HepG2 (cell line): ENCODE results near the gene RASSF7. TPM values are rescaled to one million over a fixed set of nuclear protein-coding genes. Genes with fewer than 3 reads are reported as not detected.

Source experiments
- ATAC-seq: fragments of 200-7000 bp; cut with Tn5 transposase; 3 replicates; pipeline ENCODE4 v1.9.1; 2020; ENCODE audit warnings: mild to moderate bottlenecking, moderate library complexity
- BruUV-seq: library from RNA; stranded (reverse); fragments of 400-500 nt; replicated peaks from 2 replicates; lab custom pipeline; 2021; lab: Mats Ljungman, UMichigan
- CTCF ChIA-PET: fragments of 300-600 bp; formaldehyde crosslinking; extraction: SDS; loops from one replicate; lab custom pipeline; 2021; ENCODE audit warnings: low total read pairs, inconsistent platforms, low intra/inter-chr PET ratio; lab: Yijun Ruan, JAX
- POLR2A ChIA-PET: fragments of 350-600 bp; sonication (Branson Sonifier 250); formaldehyde crosslinking; loops from one replicate; lab custom pipeline; 2020; ENCODE audit warnings: antibody characterized with exemption, inconsistent platforms; lab: Yijun Ruan, JAX
- DNase-seq: peaks from one replicate; pipeline ENCODE4 v3.0.0-alpha.2; 2015; ENCODE audit warnings: low spot score
- FAIRE-seq: peaks from 3 replicates; lab custom pipeline; 2011; peaks lifted over from hg19 to GRCh38; lab: Jason Lieb, UNC
- H2AFZ ChIP-seq: one replicate; pipeline ENCODE4 v1.6.1; 2011; ENCODE audit warnings: low read length, inconsistent platforms
- H3K27ac ChIP-seq: fragments of 300-600 bp; 3 replicates; pipeline ENCODE4 v1.8.0; 2011; ENCODE audit warnings: mixed run types, mild to moderate bottlenecking, mixed read lengths, low read length, inconsistent platforms; ENCODE audit not compliant: insufficient read depth; ENCODE audit errors: extremely low read length
- H3K27me3 ChIP-seq, 2 experiments: fragments of 200-600 bp in 1 of 2; 2 replicates in 1 of 2; 3 replicates in 1 of 2; pipeline versions ENCODE4 v1.6.0 to v1.8.0; 2011; ENCODE audit warnings: low read length in 2 of 2, mild to moderate bottlenecking in 2 of 2, moderate library complexity in 2 of 2, inconsistent platforms in 1 of 2; ENCODE audit not compliant: insufficient read depth in 2 of 2, control insufficient read depth in 1 of 2
- H3K36me3 ChIP-seq, 2 experiments: fragments of 200-600 bp in 1 of 2; replicated peaks in 1 of 2; 2 replicates in 1 of 2; 3 replicates in 1 of 2; pipeline versions ENCODE4 v1.5.1 to v1.8.0; 2011; ENCODE audit warnings: low read length in 2 of 2, inconsistent platforms in 1 of 2; ENCODE audit not compliant: insufficient read depth in 2 of 2, control insufficient read depth in 1 of 2
- H3K4me1 ChIP-seq: 2 replicates; pipeline ENCODE4 v1.5.1; 2012; ENCODE audit warnings: low read length, inconsistent platforms; ENCODE audit not compliant: insufficient read depth
- H3K4me2 ChIP-seq: 2 replicates; pipeline ENCODE4 v1.6.0; 2011; ENCODE audit warnings: low read depth, low read length, inconsistent platforms
- H3K4me3 ChIP-seq, 3 experiments: fragments of 200-600 bp in 1 of 3; sonication (generic), shearing (Covaris generic) in 1 of 3; replicated peaks in 1 of 3; 2 replicates each; pipeline ENCODE4 v1.5.1; 2011 to 2016; ENCODE audit warnings: low read length in 3 of 3, inconsistent platforms in 2 of 3, low read depth in 2 of 3, mild to moderate bottlenecking in 2 of 3, control low read depth in 1 of 3, mixed read lengths in 1 of 3; ENCODE audit not compliant: insufficient read depth in 1 of 3
- H3K79me2 ChIP-seq: one replicate; pipeline ENCODE4 v1.6.1; 2011; ENCODE audit warnings: low read length, inconsistent platforms; ENCODE audit not compliant: insufficient read depth
- H3K9ac ChIP-seq: 2 replicates; pipeline ENCODE4 v1.6.0; 2011; ENCODE audit warnings: mild to moderate bottlenecking, low read depth, low read length, inconsistent platforms; ENCODE audit not compliant: insufficient read depth
- H3K9me3 ChIP-seq: 2 replicates; pipeline ENCODE4 v1.5.1; 2012; ENCODE audit warnings: mild to moderate bottlenecking, low read length
- H4K20me1 ChIP-seq: 2 replicates; pipeline ENCODE4 v1.6.0; 2011; ENCODE audit warnings: inconsistent platforms, mild to moderate bottlenecking, low read length, moderate library complexity; ENCODE audit not compliant: insufficient read depth
- AKAP8 ChIP-seq: sonication (generic); formaldehyde crosslinking; IDR thresholded peaks from 2 replicates; pipeline ENCODE4 v1.5.1; 2020; ENCODE audit warnings: mild to moderate bottlenecking, missing genetic modification reagents
- ATF1 ChIP-seq: IDR thresholded peaks from 2 replicates; pipeline ENCODE4 v1.6.1; 2016; ENCODE audit warnings: mild to moderate bottlenecking, control low read depth
- ATF7 ChIP-seq, 2 experiments: fragments of 450-650 bp in 1 of 2; sonication (generic) in 1 of 2; formaldehyde crosslinking in 1 of 2; IDR thresholded peaks; 2 replicates each; pipeline versions ENCODE4 v1.4.0 to v1.6.1; 2016 to 2020; ENCODE audit warnings: antibody characterized with exemption in 1 of 2, mild to moderate bottlenecking in 1 of 2, missing genetic modification reagents in 1 of 2
- BCL3 ChIP-seq: sonication (generic); formaldehyde crosslinking; IDR thresholded peaks from 2 replicates; pipeline ENCODE4 v1.5.1; 2020; ENCODE audit warnings: mild to moderate bottlenecking, missing genetic modification reagents, moderate library complexity
- BRD4 ChIP-seq: sonication (generic); formaldehyde crosslinking; IDR thresholded peaks from 2 replicates; pipeline ENCODE4 v1.4.0; 2020; ENCODE audit warnings: missing genetic modification reagents
- CBX5 ChIP-seq: sonication (generic); formaldehyde crosslinking; IDR thresholded peaks from 2 replicates; pipeline ENCODE4 v1.4.0; 2020; ENCODE audit warnings: missing genetic modification reagents, borderline replicate concordance
- NRL ChIP-seq: sonication (generic); formaldehyde crosslinking; IDR thresholded peaks from 2 replicates; pipeline ENCODE4 v1.5.0; 2020; ENCODE audit warnings: missing genetic modification reagents, mild to moderate bottlenecking, moderate library complexity, borderline replicate concordance
- POLR2G ChIP-seq: fragments of 200-400 bp; formaldehyde crosslinking; IDR thresholded peaks from 2 replicates; pipeline ENCODE4 v1.6.1; 2018; ENCODE audit warnings: mild to moderate bottlenecking, low read depth, low read length, moderate library complexity
- RARA ChIP-seq: IDR thresholded peaks from 2 replicates; pipeline ENCODE4 v1.6.1; 2016; ENCODE audit warnings: missing genetic modification reagents, missing compliant biosample characterization
- SP4 ChIP-seq: sonication (generic); formaldehyde crosslinking; IDR thresholded peaks from 2 replicates; pipeline ENCODE4 v1.8.1; 2023; ENCODE audit warnings: mild to moderate bottlenecking, missing genetic modification reagents
- TEF ChIP-seq: sonication (generic); formaldehyde crosslinking; IDR thresholded peaks from 2 replicates; pipeline ENCODE4 v1.5.0; 2020; ENCODE audit warnings: missing genetic modification reagents
- ZBTB33 ChIP-seq: sonication (generic); formaldehyde crosslinking; IDR thresholded peaks from 2 replicates; pipeline ENCODE4 v1.4.0; 2020; ENCODE audit warnings: missing genetic modification reagents
- ZC3H13 ChIP-seq: sonication (generic); formaldehyde crosslinking; IDR thresholded peaks from 2 replicates; pipeline ENCODE4 v1.8.1; 2023; ENCODE audit warnings: mild to moderate bottlenecking, missing genetic modification reagents, moderate library complexity
- ZNF550 ChIP-seq: sonication (generic); formaldehyde crosslinking; IDR thresholded peaks from 2 replicates; pipeline ENCODE4 v1.4.0; 2020; ENCODE audit warnings: mild to moderate bottlenecking, missing genetic modification reagents, borderline replicate concordance
- ZNF704 ChIP-seq: sonication (generic); formaldehyde crosslinking; IDR thresholded peaks from 2 replicates; pipeline ENCODE4 v1.8.1; 2023; ENCODE audit warnings: mild to moderate bottlenecking, inconsistent platforms, moderate library complexity, missing genetic modification reagents, borderline replicate concordance
- ZSCAN25 ChIP-seq: sonication (generic); formaldehyde crosslinking; IDR thresholded peaks from 2 replicates; pipeline ENCODE4 v1.8.0; 2022; ENCODE audit warnings: mild to moderate bottlenecking, missing genetic modification reagents
- WGBS: methylation state at CpG from one replicate; pipeline ENCODE4 v1.1.6; 2017; ENCODE audit warnings: low lambda C conversion rate; 5-methylcytosine and 5-hydroxymethylcytosine counted together
- in situ Hi-C: cut with HindIII; loops from 2 replicates; pipeline ENCODE4 v1.10.0; 2017; ENCODE audit warnings: low pct_unique_long_range_greater_than_20kb; ENCODE audit not compliant: extremely low pct_ligation_motif_present
- intact Hi-C: fragments of 100-400 bp; cut with micrococcal nuclease; formaldehyde crosslinking; loops from one replicate; pipeline ENCODE4 v1.10.0; 2022; ENCODE audit not compliant: unreplicated experiment
- polyA plus RNA-seq, 8 experiments: library from polyadenylated mRNA; depleted of rRNA in 3 of 8; stranded (reverse) in 7 of 8; unstranded in 1 of 8; fragments of >200 nt; fragmentation: Illumina TruSeq in 4 of 8; extraction: Trizol in 4 of 8; gene quantifications; 2 replicates each; pipeline versions ENCODE4 v1.2.1 to v1.2.3, GENCODE V29; 2011 to 2016; ENCODE audit warnings: low read depth in 4 of 8, missing spikeins in 1 of 8, mixed read lengths in 1 of 8; ENCODE audit not compliant: insufficient read depth in 1 of 8
- total RNA-seq, 5 experiments: library from RNA; depleted of rRNA; stranded (reverse); fragments of >200 nt; fragmentation: Illumina TruSeq; extraction: Trizol; gene quantifications; 2 replicates each; pipeline ENCODE4 v1.2.3, GENCODE V29; 2016; ENCODE audit warnings: low read depth in 1 of 5

The RASSF7 gene
- total and polyA plus RNA-seq, 2 of the 13 experiments (the other 11 are each of a cell fraction or from before 2014, with no cell fraction given): 20.2 to 28.6 TPM

GRCh38 chr11:563812-564578 lies 3.2 kb downstream of the RASSF7 start:
- WGBS: 98% methylated on average over 5 of the region's 12 CpGs
- ATAC-seq (no peak), DNase-seq (no peak), FAIRE-seq (no peak)
- Histone ChIP-seq H3K36me3 (peaks cover 0 to 2% of the 10 kb centered on the region in 2 experiments; a peak in 3 of 5 replicates), H3K9me3 (no peaks in the 10 kb centered on the region), H2AFZ (no peak overlapping the region), H3K4me1 (peaks cover 65% of the 10 kb centered on the region), H3K4me2 (no peak overlapping the region), H3K27me3 (no peaks in the 10 kb centered on the region; a peak in 1 of 5 replicates), H4K20me1 (peaks cover 25% of the 10 kb centered on the region; the same call in 1 of the 2 replicates), H3K79me2 (peaks cover 24% of the 10 kb centered on the region), H3K4me3 (no peak overlapping the region), H3K27ac (no peak overlapping the region), H3K9ac (no peak overlapping the region)
- in situ Hi-C loops (no loop called here), intact Hi-C loops (no loop called here)
- CTCF ChIA-PET: no interaction called here
- POLR2A ChIA-PET: interaction anchor here (1.2 kb wide), 1 partner anchor 12 kb away, joined by 4 read pairs; the partner anchor contains the start of gene PHRF1
- no TSS peak for BruUV-seq
- TF ChIP-seq ATF7 (IDR thresholded peaks at IDR 0.05) (no peak), ATF7 (CRISPR knock-in tag; IDR thresholded peaks at IDR 0.05) (no peak), ZC3H13 (CRISPR knock-in tag) (peak; percentile 24; the same call in 1 of the 2 replicates), ZSCAN25 (CRISPR knock-in tag) (no peak), RARA (CRISPR knock-in tag) (no peak), POLR2G (peak; percentile 52), NRL (0 out of 2 replicates have a peak, but pooled peaks have one; percentile 15), ZBTB33 (peak; percentile 20; the same call in 1 of the 2 replicates), AKAP8 (CRISPR knock-in tag) (peak; percentile 14; the same call in 1 of the 2 replicates), BCL3 (CRISPR knock-in tag) (0 out of 2 replicates have a peak, but pooled peaks have one; percentile 27), ATF1 (CRISPR knock-in tag) (no peak), ZNF550 (CRISPR knock-in tag) (no peak), ZNF704 (CRISPR knock-in tag) (no peak), SP4 (CRISPR knock-in tag) (0 out of 2 replicates have a peak, but pooled peaks have one; percentile 24), TEF (no peak), CBX5 (CRISPR knock-in tag) (no peak), BRD4 (CRISPR knock-in tag) (no peak)
